Hepatocyte (in vitro differentiated cells): ENCODE measurements around the gene HHLA2.
A peak's percentile ranks its signal among the peaks of the same experiment; 100 is the strongest.

ENCODE experiments used
- EZH2 ChIP-seq: fragments of 200-600 bp; sonication (generic); IDR thresholded peaks from 2 replicates; pipeline ENCODE4 v1.6.1; 2016; ENCODE audit warnings: antibody characterized with exemption, mild to moderate bottlenecking, borderline replicate concordance
- TF ChIP-seq, protein P1 (sequence below): fragments of 200-600 bp; sonication (generic); IDR thresholded peaks from 2 replicates; pipeline ENCODE4 v1.5.1; 2016; ENCODE audit warnings: antibody characterized with exemption, mild to moderate bottlenecking; ENCODE audit not compliant: poor library complexity

DNA sequence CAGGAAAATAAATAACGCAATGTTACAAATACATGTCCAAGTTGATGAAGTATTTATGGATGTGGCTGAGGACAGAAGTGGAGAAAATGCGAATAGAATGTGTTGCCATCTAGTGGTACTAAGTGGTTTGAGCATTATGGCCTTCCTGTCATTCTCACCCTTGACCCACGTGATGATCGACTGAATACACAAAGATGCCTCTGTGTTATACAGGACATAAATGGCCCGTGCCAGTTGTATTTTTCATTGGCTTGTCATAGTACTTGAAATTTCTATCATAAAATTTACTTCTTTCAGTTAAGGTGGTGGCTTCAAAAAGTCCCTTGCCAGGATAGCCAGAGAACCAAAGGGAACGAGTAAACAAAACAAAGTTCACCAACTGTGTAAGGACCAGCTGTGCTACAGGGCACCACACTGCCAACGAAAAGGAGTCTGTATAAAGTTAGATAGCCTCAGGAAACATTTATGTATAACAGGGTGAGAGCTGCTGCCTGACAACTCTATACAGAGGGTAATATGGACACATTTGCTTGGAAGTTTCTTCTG is 110.4 kb downstream of the HHLA2 start:
- TF ChIP-seq, protein P1, sequence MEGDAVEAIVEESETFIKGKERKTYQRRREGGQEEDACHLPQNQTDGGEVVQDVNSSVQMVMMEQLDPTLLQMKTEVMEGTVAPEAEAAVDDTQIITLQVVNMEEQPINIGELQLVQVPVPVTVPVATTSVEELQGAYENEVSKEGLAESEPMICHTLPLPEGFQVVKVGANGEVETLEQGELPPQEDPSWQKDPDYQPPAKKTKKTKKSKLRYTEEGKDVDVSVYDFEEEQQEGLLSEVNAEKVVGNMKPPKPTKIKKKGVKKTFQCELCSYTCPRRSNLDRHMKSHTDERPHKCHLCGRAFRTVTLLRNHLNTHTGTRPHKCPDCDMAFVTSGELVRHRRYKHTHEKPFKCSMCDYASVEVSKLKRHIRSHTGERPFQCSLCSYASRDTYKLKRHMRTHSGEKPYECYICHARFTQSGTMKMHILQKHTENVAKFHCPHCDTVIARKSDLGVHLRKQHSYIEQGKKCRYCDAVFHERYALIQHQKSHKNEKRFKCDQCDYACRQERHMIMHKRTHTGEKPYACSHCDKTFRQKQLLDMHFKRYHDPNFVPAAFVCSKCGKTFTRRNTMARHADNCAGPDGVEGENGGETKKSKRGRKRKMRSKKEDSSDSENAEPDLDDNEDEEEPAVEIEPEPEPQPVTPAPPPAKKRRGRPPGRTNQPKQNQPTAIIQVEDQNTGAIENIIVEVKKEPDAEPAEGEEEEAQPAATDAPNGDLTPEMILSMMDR, result peak; percentile 49
- no peak for TF ChIP-seq EZH2
